NCI-H526 (cell line): Measurements from ENCODE around the gene EYS.

ENCODE experiments used
- DNase-seq, 2 experiments: peaks; one replicate each; lab custom pipeline; 2025; lab: John Stamatoyannopoulos, UW

The EYS gene

DNA sequence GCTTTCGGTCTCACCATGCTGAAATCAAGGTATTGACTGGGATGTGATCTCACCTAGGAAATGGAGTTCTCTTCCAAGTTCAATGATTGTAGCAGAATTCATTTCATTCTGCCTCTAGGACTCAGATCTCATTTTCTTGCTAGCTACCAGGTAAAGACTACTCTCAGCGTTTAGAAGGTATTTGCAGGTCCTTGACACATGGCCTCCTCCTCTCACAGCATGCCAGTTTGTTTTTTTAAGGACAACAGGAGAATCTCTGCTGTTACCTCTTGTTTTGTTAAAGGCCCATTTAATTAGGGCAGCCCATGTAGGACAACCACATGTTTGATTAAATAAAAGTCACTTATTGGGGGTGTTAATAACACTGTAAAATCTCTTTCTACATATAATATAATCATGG is 757.8 kb downstream of the EYS start:
- no peak for DNase-seq

DNA sequence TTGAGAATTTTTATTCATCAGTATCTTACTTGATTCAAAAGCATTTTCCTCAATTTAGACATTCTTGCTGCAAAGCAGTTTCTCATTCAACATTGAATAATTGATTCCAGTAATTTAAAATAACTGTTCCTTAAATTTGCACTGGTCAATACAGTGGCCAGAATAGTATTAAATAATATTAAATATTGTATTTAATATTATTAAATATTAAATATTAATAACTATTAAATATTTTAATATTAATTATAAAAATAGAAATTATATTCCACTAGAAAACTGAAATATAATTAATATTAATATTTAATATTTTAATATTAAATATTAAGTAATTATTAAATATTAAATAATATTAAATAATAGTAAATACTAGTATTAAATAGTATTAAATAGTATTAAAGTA is 758.8 kb downstream of the EYS start:
- no peak for DNase-seq

DNA sequence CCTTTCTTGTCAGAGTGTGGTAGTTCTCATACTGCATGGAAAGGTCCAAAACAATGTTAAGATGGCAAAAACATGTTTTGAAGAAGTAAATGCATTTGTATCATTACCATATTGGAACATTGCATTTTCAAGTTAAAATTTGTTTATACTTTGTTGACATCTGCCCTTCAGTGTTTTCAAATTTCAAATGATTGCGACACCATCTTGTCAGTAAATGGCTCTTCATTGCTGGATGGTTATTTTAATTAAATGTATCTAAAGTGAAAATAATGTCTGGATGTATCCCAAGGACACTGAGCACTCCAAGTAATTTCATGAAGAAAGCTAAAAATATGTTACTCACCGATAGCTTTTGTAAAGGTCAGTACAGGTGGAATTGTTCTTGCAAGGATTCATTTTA is 761.6 kb downstream of the EYS start:
- no peak for DNase-seq

DNA sequence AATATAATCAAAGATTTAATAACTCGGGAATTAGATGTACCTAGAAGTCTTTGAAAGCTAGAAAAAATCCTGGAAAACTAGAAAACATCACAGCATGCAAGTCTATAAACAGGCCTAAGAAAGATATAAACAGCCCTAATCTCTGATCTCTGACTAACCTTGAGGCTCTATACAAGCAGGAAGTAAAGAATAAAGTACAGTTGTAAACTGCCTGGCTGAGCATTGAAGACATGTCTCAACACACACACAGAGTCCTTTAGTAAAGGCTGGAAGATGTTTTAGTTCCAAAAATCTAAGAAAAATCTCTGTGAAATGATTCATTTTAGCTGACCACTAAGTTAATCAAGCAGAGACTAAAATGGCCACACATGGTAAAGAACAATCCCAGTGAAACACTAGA is 774.5 kb downstream of the EYS start:
- no peak for DNase-seq

DNA sequence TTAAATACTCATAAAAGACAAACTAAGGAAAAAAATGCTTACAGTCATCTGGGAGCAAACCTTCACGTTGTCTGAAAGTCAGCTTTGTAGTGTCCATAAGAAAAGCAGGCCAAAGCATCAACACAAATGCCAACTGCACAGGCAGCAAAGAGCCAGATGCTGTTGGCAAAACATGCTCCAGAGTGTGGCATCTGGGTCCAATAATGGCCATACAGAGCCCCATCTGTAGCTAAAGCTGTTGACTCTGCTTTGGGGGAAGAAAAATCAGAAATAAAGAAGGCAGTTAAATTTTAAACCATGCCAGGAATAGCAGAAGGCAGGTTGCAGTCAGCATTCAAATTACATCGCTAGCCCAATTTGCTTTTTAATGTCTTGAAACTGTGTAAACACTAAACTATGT is 776.3 kb downstream of the EYS start:
- peak; percentile 1 to 55 for DNase-seq

DNA sequence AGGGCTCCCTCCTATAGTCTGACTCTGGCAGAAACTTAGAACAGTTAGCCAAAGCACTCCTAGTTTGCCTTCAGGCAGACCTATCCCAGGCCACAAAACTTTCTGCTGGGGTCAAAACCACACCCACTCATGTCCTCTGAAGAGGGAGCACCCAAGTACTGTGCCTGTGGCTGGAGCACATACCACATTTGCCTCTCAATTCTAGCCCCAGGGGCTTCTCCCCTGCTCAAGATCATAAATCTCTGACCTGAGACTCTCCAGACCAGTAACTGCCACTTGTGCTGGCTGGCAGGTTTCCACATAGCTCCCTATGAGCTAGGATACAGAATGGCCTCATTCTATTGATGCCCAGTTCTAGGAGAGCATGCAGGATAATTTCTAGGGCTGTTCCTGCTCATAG is 781.0 kb downstream of the EYS start:
- no peak for DNase-seq

DNA sequence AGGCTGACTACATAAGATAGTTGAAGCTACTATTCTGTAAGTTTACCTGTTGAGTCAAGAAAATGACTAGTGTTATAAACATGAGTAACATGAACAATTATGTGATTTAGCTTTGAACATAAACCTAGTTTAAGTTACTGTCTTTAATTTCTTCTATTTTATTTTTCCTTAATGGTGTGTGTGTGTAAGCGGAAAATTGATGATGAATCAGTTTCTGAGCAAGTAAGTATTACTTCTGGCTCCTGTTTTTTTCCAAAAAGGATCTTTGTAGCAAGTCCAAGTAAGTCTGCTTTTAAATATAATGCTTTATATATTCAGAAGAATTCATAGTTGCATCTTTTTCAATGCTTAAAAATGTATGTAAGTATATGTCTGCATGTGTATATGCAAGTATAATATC is 786.8 kb downstream of the EYS start:
- DNase-seq = no peak

DNA sequence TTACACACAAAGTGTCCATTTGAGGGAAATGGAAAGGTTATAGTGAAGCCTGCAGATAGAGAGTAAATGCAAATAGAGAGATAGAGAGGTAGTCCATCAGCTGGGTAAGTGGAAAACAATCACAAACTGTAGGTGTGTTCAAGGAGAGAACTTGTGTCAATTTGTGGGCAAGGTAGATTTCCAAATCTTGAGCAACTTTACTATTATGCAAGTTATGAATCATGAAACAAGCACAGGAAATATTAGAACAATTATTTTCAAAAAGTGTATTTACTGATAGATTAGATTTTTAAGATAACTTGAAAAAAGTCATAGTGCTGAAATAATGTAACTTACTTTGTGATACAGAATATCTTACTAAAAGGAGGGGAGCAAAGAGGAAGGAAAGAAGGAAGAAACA is 792.9 kb downstream of the EYS start:
- no peak for DNase-seq

DNA sequence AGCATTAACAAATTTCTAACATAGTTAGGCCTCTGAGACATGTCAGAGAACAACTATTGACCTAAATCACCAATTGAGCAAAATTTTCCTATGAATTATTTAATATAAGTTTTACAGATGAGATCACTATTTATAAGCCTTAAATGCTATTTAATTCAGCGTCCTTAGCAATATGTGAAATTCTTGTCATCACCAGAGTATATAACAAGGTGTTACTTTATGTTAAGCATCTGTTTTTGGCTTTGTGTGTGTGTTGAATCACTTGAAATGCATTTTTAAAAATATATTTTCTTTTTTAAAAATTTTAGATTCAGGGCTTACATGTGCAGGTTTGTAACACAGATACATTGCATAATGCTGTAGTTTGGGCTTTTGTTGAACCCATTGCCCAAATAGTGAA is 794.1 kb downstream of the EYS start:
- no peak for DNase-seq

DNA sequence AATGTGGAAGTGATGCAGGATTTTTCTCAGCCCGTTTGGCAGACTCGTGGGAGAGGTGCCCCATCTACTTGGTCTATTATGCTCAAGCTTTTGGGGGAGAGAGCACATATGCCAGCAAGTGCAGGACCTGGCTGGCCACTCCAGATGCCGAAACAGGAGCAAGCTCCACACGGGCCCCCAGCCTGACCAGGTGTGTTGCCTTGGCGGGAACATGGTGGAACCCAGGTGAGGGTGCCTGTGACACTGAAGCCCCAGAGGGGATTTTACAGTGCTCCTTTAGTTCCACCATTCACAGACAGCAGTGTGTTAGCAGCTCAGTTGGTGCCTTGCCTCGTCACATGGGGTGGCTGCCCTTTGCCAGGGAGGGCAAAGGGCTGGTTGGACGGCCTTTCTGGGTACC is 798.9 kb downstream of the EYS start:
- DNase-seq = no peak

DNA sequence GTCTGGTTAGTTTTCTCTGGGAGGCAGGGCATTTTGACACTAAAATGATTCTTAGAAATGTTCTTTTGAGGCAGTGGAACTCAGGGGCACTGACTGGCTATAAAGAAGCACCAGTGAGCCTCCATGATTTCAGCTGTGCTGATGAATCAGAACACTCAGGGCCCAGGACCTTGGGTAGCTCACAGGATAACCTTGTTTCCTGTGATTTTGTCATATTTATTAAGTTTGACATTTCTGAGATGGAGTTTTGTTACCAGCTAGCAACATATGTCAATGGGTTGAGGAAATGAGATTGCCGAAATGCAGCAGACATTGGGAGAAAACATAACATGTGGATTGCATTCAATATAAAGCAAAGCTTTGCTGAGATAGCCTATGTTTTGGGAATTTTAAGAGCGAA is 802.4 kb downstream of the EYS start:
- DNase-seq = no peak

DNA sequence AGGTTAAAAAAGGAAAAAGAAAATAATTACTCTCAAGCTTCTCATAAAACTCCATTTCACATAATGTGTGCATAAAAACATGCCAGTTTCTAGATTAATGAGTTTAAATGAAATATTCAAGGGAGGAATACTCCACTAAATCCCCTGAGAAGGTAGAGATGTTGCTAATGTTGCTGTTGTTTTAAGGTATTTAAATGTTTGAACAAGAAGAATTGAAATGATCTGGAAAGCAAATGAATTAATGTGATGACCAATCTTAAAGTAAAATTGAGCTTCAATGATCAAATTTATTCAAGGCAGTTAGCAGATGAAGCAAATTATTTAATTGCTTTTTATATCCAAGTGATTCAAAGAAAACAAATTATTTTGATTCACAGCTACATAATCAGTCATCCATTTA is 804.4 kb downstream of the EYS start:
- no peak for DNase-seq

DNA sequence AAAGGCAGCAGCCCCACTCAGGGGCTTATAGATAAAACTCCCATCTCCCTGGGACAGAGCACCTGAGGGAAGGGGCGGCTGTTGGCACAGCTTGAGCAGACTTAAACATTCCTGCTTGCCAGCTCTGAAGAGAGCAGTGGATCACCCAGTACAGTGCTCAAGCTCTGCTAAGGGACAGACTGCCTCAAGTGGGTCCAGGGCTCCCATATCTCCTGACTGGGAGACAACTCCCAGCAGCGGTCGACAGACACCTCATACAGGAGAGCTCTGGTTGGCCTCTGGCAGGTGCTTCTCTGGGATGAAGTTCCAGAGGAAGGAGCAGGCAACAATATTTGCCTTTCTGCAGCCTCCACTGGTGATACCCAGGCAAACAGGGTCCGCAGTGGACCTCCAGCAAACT is 810.1 kb downstream of the EYS start:
- no peak for DNase-seq

DNA sequence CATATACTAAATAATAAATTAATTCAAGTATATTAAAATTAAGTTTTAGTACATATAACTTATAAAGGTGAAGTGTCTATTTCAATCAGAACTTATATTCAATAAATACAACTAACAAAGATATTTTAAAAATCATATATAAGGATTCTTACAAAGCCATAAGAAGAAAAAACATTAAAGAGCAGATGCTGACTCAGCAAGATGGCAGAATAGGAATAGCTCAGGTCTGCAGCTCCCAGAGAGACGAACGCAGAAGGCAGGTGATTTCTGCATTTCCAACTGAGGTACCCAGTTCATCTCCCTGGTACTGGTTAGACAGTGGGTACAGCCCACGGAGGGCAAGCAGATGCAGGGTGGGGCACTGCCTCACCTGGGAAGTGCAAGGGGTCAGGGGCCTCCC is 811.1 kb downstream of the EYS start:
- no peak for DNase-seq

DNA sequence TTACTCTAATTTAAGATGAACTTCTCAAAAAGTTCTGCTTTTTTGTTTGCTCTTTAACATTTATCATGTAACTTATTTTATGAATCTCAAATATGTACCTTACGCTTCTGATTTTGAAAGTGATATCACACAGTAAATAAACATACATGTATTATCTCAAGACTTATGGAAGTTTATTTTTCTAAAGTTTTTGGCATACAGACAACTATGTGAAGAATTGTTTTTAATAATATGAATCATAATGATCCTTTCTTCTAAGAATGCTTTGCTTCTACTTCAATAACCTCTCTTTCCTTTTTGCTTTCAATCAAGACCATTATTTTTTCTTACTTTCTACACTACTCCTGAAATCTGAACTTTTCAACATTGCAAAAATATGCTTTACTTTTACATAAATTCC is 816.4 kb downstream of the EYS start:
- DNase-seq = no peak

DNA sequence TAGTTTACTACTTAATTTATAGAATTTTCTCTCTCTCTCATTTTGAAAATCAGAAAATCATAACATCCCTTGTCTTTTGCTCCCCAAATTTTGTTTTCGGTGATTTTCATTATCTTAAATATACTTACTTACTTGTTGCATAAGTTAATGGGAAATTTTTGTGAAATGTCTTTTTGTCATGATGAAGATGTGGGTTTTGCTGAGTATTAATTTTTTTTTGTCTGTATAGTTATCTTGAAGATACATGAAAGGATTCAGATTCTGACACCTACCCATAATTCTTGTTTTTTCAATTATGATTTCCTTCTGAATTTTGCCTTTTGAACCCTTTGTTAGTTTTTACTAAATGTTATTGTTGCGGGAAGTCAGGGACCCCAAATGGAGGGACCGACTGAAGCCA is 817.9 kb downstream of the EYS start:
- no peak for DNase-seq

DNA sequence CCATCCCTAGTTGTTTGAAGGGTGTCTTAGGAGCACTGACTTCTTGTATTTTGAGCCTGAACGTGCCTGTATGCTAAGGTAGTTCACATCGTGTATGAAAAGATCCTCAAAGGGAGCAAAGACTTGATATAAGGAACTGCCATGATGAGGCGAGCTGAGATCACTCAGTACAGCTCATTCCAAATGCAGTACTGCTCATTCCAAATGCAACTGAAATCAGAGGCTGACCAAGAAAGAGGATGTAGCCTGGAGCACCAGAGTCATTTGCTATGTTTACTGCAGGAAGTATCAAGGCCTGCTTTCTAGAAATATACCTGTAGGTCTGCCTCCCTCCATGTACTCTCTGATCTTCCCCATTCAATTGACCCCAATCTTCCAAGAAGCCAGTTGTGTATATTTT is 832.2 kb downstream of the EYS start:
- DNase-seq = no peak

DNA sequence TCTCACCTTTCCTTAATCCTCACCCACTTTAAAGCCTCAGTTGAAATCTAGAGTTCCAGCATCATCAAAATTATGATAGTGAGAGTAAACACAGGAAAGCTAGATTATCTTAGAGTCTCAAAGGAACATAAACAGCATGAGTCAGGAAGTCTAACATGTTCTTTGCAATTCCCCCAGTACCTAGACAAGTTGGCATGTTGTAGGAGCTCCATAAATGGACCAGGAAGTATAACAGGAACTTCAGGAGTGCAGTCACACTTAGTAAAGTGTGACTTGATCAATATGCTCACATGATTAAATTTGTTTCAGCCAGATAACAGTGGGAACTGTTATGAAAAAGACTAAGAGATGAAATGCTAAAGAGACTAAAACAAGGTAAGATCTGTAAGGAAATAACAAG is 834.4 kb downstream of the EYS start:
- DNase-seq = no peak

DNA sequence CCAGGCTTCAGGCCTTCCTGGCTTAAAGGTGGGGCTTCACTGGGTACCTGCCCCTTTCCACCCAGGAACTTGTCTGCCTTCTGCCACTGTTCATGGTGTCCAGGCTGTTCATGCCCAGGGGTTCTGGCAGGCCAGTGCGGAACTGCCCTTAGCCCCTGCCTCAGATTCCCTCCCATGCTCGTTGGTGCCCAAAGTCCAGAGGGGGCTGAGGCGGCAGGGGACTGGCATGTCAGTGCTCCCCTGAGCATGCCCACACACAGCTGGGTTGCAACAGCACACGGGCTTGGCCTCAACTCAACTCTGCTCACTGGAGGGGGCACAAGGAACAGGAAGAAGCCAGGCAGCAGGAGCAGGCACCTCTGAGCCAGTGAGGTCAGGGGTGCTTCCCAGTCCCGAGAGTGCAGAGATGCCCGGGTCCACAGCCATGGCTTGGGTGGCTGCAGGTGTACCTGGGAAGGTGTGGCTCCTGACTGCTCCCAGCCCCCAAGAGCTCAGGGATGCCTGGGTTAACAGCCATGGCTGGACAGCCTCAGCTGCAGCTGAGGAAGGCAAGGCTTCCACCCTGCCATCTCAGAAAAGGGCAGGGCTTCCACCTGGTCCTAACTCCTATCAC is 845.9 kb downstream of the EYS start:
- DNase-seq = no peak

DNA sequence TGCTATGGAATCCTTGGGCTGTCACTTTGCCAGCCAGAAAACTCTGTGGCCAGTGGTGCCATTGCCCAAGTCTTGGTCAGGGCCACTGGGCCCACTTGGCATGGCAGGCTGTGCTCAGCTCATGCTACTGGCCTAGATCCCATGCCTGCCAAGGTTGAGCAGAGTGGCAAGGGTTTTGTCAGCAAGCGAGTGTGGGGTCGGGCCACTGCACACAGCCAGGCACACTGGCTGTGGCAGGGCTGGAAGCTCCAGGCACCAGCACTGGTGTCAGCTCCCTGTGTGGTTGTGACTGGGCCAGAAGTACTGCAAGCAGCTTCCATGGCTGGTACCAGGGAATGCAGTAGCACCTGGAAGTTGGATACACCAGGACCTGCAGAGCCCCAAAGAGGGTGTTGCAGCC is 846.8 kb downstream of the EYS start:
- DNase-seq = no peak

DNA sequence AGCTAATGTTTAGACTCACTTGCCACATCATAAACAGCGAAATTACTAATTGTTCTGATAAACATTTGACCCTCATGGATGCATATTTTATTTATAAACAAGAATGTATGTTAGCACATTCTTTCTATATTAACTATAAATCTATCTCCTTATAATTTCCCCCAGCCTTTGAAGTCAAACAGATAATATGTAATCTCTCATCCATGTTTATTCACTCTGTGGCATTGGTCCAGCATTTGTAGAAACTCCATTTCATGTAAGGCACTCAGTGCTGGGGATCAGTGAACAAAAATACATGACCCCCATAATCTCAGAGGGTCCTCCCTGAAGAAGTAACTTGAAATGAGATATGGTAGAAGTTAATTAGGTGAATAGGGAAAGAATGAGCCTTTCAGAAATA is 856.9 kb downstream of the EYS start:
- no peak for DNase-seq

DNA sequence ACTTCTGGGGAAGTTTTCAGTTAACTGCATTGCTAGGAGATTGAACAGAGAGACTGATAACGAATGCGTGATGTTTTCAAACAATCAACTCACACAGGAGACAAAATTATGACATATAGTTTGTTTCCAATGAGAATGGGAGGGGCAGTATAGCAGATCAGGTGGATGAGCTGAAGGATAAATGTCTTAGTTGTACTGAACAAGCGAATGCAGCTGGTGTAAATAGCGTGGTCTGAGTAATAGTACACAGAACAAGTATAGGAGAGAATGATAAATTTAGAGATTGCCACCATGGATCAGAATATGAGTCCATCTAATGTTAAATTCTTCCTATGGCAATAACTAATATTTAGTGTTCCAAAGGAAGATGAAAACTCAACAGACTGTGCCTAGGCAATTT is 858.6 kb downstream of the EYS start:
- no peak for DNase-seq

DNA sequence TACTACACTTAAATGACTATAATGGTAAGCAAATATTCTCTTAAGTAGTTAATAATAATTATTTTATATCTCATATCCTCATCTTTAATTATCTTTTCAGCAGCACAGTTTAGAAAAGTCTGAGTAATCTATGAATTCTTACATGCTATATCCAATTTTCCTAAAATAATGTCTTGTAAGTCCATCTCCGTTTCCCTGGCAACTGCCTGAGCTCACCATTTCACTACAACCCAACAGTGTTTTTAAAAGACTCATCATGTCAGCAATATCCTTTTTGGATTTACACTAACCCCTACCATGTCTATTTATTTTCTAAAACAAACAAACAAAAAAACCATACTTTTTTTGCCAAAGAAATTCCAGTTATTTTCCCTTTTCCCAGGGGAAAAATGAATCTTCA is 859.6 kb downstream of the EYS start:
- no peak for DNase-seq

DNA sequence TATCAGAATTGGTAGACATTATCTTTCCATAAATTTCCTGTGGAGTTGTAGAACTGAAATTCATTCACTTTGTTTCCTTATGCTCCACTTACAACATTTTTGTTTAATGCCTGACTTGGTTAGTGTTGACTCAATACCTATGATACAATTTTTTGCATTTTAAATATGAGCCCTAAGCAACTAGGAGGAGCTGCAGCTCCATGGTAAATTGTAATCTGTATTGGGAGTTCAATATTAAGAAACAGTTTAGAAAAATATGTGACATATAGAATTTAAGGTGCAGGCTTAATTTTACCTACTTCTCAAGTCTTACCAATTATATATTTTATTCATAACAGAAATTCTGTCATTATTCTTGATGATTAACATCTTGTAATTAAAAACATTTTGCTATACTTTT is 868.3 kb downstream of the EYS start:
- DNase-seq = peak in 1 of 2 experiments; percentile 31

DNA sequence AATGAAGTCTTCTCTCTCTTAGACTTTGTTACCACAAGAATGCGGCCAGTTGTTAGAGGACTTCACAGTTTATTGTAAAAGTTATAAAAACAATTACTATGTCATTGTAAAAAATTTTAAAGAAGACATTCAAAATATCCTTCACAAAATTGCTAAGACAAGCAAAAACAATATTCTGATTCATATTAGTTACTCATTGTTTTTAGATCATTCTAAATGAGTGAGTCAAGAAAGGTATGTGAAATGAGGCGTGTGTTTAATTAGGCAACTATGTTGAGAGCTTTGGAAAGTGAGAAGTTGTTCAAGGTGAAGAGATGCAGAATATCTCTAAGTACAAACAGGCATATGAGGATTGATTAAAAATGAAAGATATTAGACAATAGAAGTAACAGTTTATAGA is 875.3 kb downstream of the EYS start:
- no peak for DNase-seq
